Measurements from ENCODE around the gene MAPKAPK2.

The MAPKAPK2 gene

GRCh38 chr1:206679738-206680211 lies 4.9 kb upstream of the MAPKAPK2 start:
- H3K79me1 ChIP-seq (ENCODE audit: low read depth, low read length), result no peaks in the 10 kb centered on the region
- no peak overlapping the region for H3K14ac ChIP-seq (ENCODE audit: low read length)
- no peak overlapping the region for H3K23ac ChIP-seq (ENCODE audit: low read depth, low read length, poor library complexity)
- no peak overlapping the region for H2AK5ac ChIP-seq (ENCODE audit: low read depth, low read length)
- no peak overlapping the region for H2AFZ ChIP-seq (ENCODE audit: low read length)
- H3K18ac ChIP-seq (ENCODE audit: low read length), result no peak overlapping the region
- no peak overlapping the region for H4K8ac ChIP-seq (ENCODE audit: low read depth, low read length)
- H3K4me1 ChIP-seq (ENCODE audit: control insufficient read depth in 2 of 2, insufficient read depth in 1 of 2, low read depth in 1 of 2, low read length in 2 of 2), result peaks cover 2% of the 10 kb centered on the region in 2 donors
- no peak overlapping the region for H2BK5ac ChIP-seq (ENCODE audit: low read length)
- no peak overlapping the region for H3K9ac ChIP-seq (ENCODE audit: low read depth, low read length, poor library complexity)
- H3K27me3 ChIP-seq (ENCODE audit: control insufficient read depth in 3 of 3, insufficient read depth in 3 of 3, low read depth in 1 of 3, low read length in 3 of 3), result peaks cover 0 to 84% (median 8%) of the 10 kb centered on the region in 3 experiments
- H3K9me3 ChIP-seq (replicated peaks in 1 of 2; ENCODE audit: control insufficient read depth in 2 of 2, insufficient read depth in 1 of 2, low read depth in 1 of 2, low read length in 2 of 2), result no peaks in the 10 kb centered on the region
- no peak overlapping the region for H3K4me2 ChIP-seq (ENCODE audit: insufficient read depth, low read length, poor library complexity, severe bottlenecking)
- no peaks in the 10 kb centered on the region for H3K36me3 ChIP-seq (replicated peaks in 1 of 2; ENCODE audit: control insufficient read depth in 2 of 2, insufficient read depth in 2 of 2, low read length in 2 of 2)
- H3K4me3 ChIP-seq (ENCODE audit: low read length in 2 of 2), result no peak overlapping the region
- H2BK15ac ChIP-seq (ENCODE audit: low read length), result no peak overlapping the region
- H3K27ac ChIP-seq (replicated peaks; ENCODE audit: low read length), result no peak overlapping the region
- DNase-seq (ENCODE audit: low spot score), result no peak
- no peak overlapping the region for H2BK120ac ChIP-seq (ENCODE audit: low read depth, low read length)
- H4K91ac ChIP-seq (ENCODE audit: low read depth, low read length, poor library complexity), result no peak overlapping the region
- no peak overlapping the region for H3K4ac ChIP-seq (ENCODE audit: low read length)
- no peak overlapping the region for H2BK12ac ChIP-seq (ENCODE audit: low read length)
- WGBS, 2 donors (ENCODE audit: extremely low coverage in 2 of 2, insufficient read length in 2 of 2, insufficient replicate concordance in 1 of 2), result no CpG with 5 or more reads among the region's 5 CpGs

GRCh38 chr1:206680279-206680678 lies 4.4 kb upstream of the MAPKAPK2 start:
- H3K9ac ChIP-seq (ENCODE audit: low read depth, low read length, poor library complexity), result no peak overlapping the region
- H3K9me3 ChIP-seq (replicated peaks in 1 of 2; ENCODE audit: control insufficient read depth in 2 of 2, insufficient read depth in 1 of 2, low read depth in 1 of 2, low read length in 2 of 2), result no peaks in the 10 kb centered on the region
- peaks cover 0 to 79% (median 8%) of the 10 kb centered on the region in 3 experiments for H3K27me3 ChIP-seq (ENCODE audit: control insufficient read depth in 3 of 3, insufficient read depth in 3 of 3, low read depth in 1 of 3, low read length in 3 of 3)
- no peak overlapping the region for H2BK15ac ChIP-seq (ENCODE audit: low read length)
- H2AFZ ChIP-seq (ENCODE audit: low read length), result no peak overlapping the region
- WGBS, 2 donors (ENCODE audit: extremely low coverage in 2 of 2, insufficient read length in 2 of 2, insufficient replicate concordance in 1 of 2), result no CpG with 5 or more reads among the region's 4 CpGs
- no peak overlapping the region for H3K4me2 ChIP-seq (ENCODE audit: insufficient read depth, low read length, poor library complexity, severe bottlenecking)
- H3K18ac ChIP-seq (ENCODE audit: low read length), result no peak overlapping the region
- H3K36me3 ChIP-seq (replicated peaks in 1 of 2; ENCODE audit: control insufficient read depth in 2 of 2, insufficient read depth in 2 of 2, low read length in 2 of 2), result no peaks in the 10 kb centered on the region
- no peak overlapping the region for H4K91ac ChIP-seq (ENCODE audit: low read depth, low read length, poor library complexity)
- no peak overlapping the region for H3K4ac ChIP-seq (ENCODE audit: low read length)
- no peak overlapping the region for H3K4me3 ChIP-seq (ENCODE audit: low read length in 2 of 2)
- H3K14ac ChIP-seq (ENCODE audit: low read length), result no peak overlapping the region
- DNase-seq (ENCODE audit: low spot score), result no peak
- H3K79me1 ChIP-seq (ENCODE audit: low read depth, low read length), result no peaks in the 10 kb centered on the region
- no peak overlapping the region for H2BK5ac ChIP-seq (ENCODE audit: low read length)
- no peak overlapping the region for H2AK5ac ChIP-seq (ENCODE audit: low read depth, low read length)
- H3K27ac ChIP-seq (replicated peaks; ENCODE audit: low read length), result no peak overlapping the region
- no peak overlapping the region for H2BK12ac ChIP-seq (ENCODE audit: low read length)
- no peak overlapping the region for H3K23ac ChIP-seq (ENCODE audit: low read depth, low read length, poor library complexity)
- no peak overlapping the region for H4K8ac ChIP-seq (ENCODE audit: low read depth, low read length)
- H3K4me1 ChIP-seq (ENCODE audit: control insufficient read depth in 2 of 2, insufficient read depth in 1 of 2, low read depth in 1 of 2, low read length in 2 of 2), result peaks cover 2% of the 10 kb centered on the region in 2 donors
- H2BK120ac ChIP-seq (ENCODE audit: low read depth, low read length), result no peak overlapping the region

GRCh38 chr1:206681359-206681758 lies 3.3 kb upstream of the MAPKAPK2 start:
- H3K27me3 ChIP-seq (ENCODE audit: control insufficient read depth in 3 of 3, insufficient read depth in 3 of 3, low read depth in 1 of 3, low read length in 3 of 3), result peaks cover 0 to 70% (median 8%) of the 10 kb centered on the region in 3 experiments
- H2BK15ac ChIP-seq (ENCODE audit: low read length), result no peak overlapping the region
- H3K9ac ChIP-seq (ENCODE audit: low read depth, low read length, poor library complexity), result no peak overlapping the region
- H2AK5ac ChIP-seq (ENCODE audit: low read depth, low read length), result no peak overlapping the region
- no CpG with 5 or more reads among the region's 2 CpGs for WGBS, 2 donors (ENCODE audit: extremely low coverage in 2 of 2, insufficient read length in 2 of 2, insufficient replicate concordance in 1 of 2)
- H3K4me2 ChIP-seq (ENCODE audit: insufficient read depth, low read length, poor library complexity, severe bottlenecking), result no peak overlapping the region
- H3K79me1 ChIP-seq (ENCODE audit: low read depth, low read length), result no peaks in the 10 kb centered on the region
- peaks cover 2 to 3% of the 10 kb centered on the region in 2 donors for H3K4me1 ChIP-seq (ENCODE audit: control insufficient read depth in 2 of 2, insufficient read depth in 1 of 2, low read depth in 1 of 2, low read length in 2 of 2)
- no peak overlapping the region for H4K91ac ChIP-seq (ENCODE audit: low read depth, low read length, poor library complexity)
- no peak overlapping the region for H3K23ac ChIP-seq (ENCODE audit: low read depth, low read length, poor library complexity)
- DNase-seq (ENCODE audit: low spot score), result no peak
- no peak overlapping the region for H2AFZ ChIP-seq (ENCODE audit: low read length)
- no peak overlapping the region for H4K8ac ChIP-seq (ENCODE audit: low read depth, low read length)
- H2BK120ac ChIP-seq (ENCODE audit: low read depth, low read length), result no peak overlapping the region
- H3K14ac ChIP-seq (ENCODE audit: low read length), result no peak overlapping the region
- no peak overlapping the region for H3K4me3 ChIP-seq (ENCODE audit: low read length in 2 of 2)
- no peaks in the 10 kb centered on the region for H3K9me3 ChIP-seq (replicated peaks in 1 of 2; ENCODE audit: control insufficient read depth in 2 of 2, insufficient read depth in 1 of 2, low read depth in 1 of 2, low read length in 2 of 2)
- H3K27ac ChIP-seq (replicated peaks; ENCODE audit: low read length), result no peak overlapping the region
- no peak overlapping the region for H3K4ac ChIP-seq (ENCODE audit: low read length)
- H2BK5ac ChIP-seq (ENCODE audit: low read length), result no peak overlapping the region
- H3K18ac ChIP-seq (ENCODE audit: low read length), result no peak overlapping the region
- no peak overlapping the region for H2BK12ac ChIP-seq (ENCODE audit: low read length)
- H3K36me3 ChIP-seq (replicated peaks in 1 of 2; ENCODE audit: control insufficient read depth in 2 of 2, insufficient read depth in 2 of 2, low read length in 2 of 2), result no peaks in the 10 kb centered on the region

GRCh38 chr1:206682111-206682510 lies 2.6 kb upstream of the MAPKAPK2 start:
- WGBS, 2 donors (ENCODE audit: extremely low coverage in 2 of 2, insufficient read length in 2 of 2, insufficient replicate concordance in 1 of 2), result no CpG with 5 or more reads among the region's 3 CpGs
- H2AK5ac ChIP-seq (ENCODE audit: low read depth, low read length), result no peak overlapping the region
- H3K4me3 ChIP-seq (ENCODE audit: low read length in 2 of 2), result no peak overlapping the region
- no peak overlapping the region for H3K23ac ChIP-seq (ENCODE audit: low read depth, low read length, poor library complexity)
- no peak overlapping the region for H3K18ac ChIP-seq (ENCODE audit: low read length)
- no peak overlapping the region for H3K4me2 ChIP-seq (ENCODE audit: insufficient read depth, low read length, poor library complexity, severe bottlenecking)
- no peak overlapping the region for H4K91ac ChIP-seq (ENCODE audit: low read depth, low read length, poor library complexity)
- H3K9ac ChIP-seq (ENCODE audit: low read depth, low read length, poor library complexity), result no peak overlapping the region
- H3K14ac ChIP-seq (ENCODE audit: low read length), result no peak overlapping the region
- H3K27ac ChIP-seq (replicated peaks; ENCODE audit: low read length), result no peak overlapping the region
- H2BK12ac ChIP-seq (ENCODE audit: low read length), result no peak overlapping the region
- H3K9me3 ChIP-seq (replicated peaks in 1 of 2; ENCODE audit: control insufficient read depth in 2 of 2, insufficient read depth in 1 of 2, low read depth in 1 of 2, low read length in 2 of 2), result no peaks in the 10 kb centered on the region
- peaks cover 5 to 11% of the 10 kb centered on the region in 2 donors for H3K4me1 ChIP-seq (ENCODE audit: control insufficient read depth in 2 of 2, insufficient read depth in 1 of 2, low read depth in 1 of 2, low read length in 2 of 2)
- DNase-seq (ENCODE audit: low spot score), result no peak
- H2BK15ac ChIP-seq (ENCODE audit: low read length), result no peak overlapping the region
- H2BK120ac ChIP-seq (ENCODE audit: low read depth, low read length), result no peak overlapping the region
- H2AFZ ChIP-seq (ENCODE audit: low read length), result no peak overlapping the region
- no peaks in the 10 kb centered on the region for H3K36me3 ChIP-seq (replicated peaks in 1 of 2; ENCODE audit: control insufficient read depth in 2 of 2, insufficient read depth in 2 of 2, low read length in 2 of 2)
- no peak overlapping the region for H2BK5ac ChIP-seq (ENCODE audit: low read length)
- H3K27me3 ChIP-seq (ENCODE audit: control insufficient read depth in 3 of 3, insufficient read depth in 3 of 3, low read depth in 1 of 3, low read length in 3 of 3), result peaks cover 0 to 64% (median 11%) of the 10 kb centered on the region in 3 experiments
- H3K79me1 ChIP-seq (ENCODE audit: low read depth, low read length), result no peaks in the 10 kb centered on the region
- H4K8ac ChIP-seq (ENCODE audit: low read depth, low read length), result no peak overlapping the region
- no peak overlapping the region for H3K4ac ChIP-seq (ENCODE audit: low read length)

Measured in neuronal stem cell (in vitro differentiated cells).